ENCODE measurements around the gene RNASE7.

The RNASE7 gene

GRCh38 chr14:21088687-21089086 is 46.5 kb downstream of the RNASE7 start:
- no peak for DNase-seq

DNA sequence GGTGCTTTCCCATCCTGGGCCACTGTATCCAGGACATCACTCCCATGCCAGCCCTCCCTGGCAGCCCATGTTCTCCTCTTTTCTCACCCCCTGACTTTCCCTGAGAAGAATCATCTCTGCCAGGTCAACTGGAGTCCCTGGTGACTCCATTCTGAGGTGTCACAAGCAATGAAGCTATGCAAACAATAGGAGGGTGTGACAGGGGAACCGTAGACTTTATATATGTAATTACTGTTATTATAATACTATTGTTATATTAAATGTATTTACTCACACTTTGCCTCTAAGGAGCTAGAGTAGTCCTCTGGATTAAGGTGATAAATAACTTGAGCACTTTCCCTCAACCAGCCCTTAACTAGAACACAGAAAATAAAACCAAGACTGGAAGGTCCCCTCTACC is 47.1 kb downstream of the RNASE7 start:
- no peak for DNase-seq

GRCh38 chr14:21089877-21090193 is 47.7 kb downstream of the RNASE7 start:
- no peak for DNase-seq

- peak; percentile 4 for DNase-seq
These were observed 48.2 kb downstream of the RNASE7 start for GRCh38 chr14:21090194-21090939.

DNA sequence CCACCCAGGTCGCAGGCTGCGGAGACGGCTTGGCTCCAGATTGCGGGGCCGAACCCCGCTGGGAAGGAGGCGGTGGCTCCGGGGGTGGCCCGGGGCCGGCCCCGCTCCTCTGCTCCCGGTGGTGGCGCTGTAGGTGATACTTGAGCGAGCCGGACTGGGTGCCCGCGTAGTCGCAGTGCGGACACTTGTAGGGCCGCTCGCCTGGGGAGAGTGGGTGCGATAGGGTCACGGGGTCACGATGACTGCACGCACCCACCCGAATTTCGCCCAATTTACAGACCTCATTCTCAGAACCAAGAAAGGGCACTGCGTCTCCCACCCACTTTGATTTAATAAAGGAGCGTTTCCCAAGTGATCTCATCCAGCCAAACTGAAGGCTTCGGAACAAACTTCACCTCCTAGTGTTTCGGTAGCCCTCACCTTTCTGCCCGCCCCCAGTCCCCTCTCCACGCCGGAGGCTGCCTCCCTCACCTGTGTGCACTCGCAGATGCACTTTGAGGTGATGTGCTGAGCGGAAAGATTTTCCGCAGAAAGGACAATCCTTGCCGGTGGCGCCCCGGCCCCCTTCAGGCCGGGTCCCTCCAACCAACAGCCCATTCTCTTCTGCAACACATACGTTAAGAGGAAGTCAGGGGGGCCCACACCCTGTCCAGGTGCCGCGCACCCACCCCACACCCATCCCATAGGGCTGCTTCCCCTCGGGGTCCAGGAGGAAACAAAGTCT is 48.9 kb downstream of the RNASE7 start:
- no peak for DNase-seq

GRCh38 chr14:21091821-21092272 is 49.7 kb downstream of the RNASE7 start:
- no peak for DNase-seq

GRCh38 chr14:21092273-21093011 is 50.3 kb downstream of the RNASE7 start:
- peak; percentile 62 for DNase-seq

GRCh38 chr14:21093018-21093417 is 50.9 kb downstream of the RNASE7 start:
- DNase-seq = no peak

Measured in NCI-H345 (cell line).